GM12892 (cell line): Measurements from ENCODE around the gene TIMMDC1.
A peak's percentile ranks its signal among the peaks of the same experiment; 100 is the strongest.

Experiments used
- DNase-seq: peaks from one replicate; pipeline ENCODE4 v3.0.0; 2011; ENCODE audit not compliant: insufficient read length
- FAIRE-seq: peaks from 2 replicates; lab custom pipeline; 2011; peaks lifted over from hg19 to GRCh38; lab: Jason Lieb, UNC
- POLR2A ChIP-seq: IDR thresholded peaks from 2 replicates; pipeline ENCODE4 v1.6.1; 2011; ENCODE audit warnings: low read depth, low read length, control low read depth
- POLR2AphosphoS5 ChIP-seq: IDR thresholded peaks from 2 replicates; pipeline ENCODE4 v1.6.1; 2011; ENCODE audit warnings: low read depth, low read length, control low read depth
- TAF1 ChIP-seq: IDR thresholded peaks from 2 replicates; pipeline ENCODE4 v1.6.1; 2011; ENCODE audit warnings: low read depth, mild to moderate bottlenecking, control low read depth, low read length, borderline replicate concordance

The TIMMDC1 gene

DNA sequence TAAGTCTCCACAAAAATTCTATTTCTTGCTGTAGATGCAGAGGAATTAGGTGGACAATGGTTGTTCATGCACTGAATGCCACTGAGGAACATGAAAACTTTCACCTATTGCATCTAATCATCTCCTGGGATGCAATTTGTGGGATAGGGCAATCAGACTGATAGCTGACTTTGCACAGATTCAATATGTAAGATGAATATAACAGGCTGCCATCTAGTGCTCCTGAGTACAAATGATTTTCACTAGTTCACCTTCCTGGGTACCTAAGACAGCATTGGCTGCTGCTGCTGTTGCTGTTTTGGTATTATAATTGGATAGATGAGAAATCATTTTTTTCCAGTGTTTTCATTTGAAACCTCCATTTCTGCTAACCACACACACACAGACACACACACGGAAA, 19.7 kb downstream of the TIMMDC1 start:
- DNase-seq, result no peak
- TF ChIP-seq POLR2A (no peak), POLR2AphosphoS5 (no peak), TAF1 (no peak)
- peak; percentile 54 for FAIRE-seq

DNA sequence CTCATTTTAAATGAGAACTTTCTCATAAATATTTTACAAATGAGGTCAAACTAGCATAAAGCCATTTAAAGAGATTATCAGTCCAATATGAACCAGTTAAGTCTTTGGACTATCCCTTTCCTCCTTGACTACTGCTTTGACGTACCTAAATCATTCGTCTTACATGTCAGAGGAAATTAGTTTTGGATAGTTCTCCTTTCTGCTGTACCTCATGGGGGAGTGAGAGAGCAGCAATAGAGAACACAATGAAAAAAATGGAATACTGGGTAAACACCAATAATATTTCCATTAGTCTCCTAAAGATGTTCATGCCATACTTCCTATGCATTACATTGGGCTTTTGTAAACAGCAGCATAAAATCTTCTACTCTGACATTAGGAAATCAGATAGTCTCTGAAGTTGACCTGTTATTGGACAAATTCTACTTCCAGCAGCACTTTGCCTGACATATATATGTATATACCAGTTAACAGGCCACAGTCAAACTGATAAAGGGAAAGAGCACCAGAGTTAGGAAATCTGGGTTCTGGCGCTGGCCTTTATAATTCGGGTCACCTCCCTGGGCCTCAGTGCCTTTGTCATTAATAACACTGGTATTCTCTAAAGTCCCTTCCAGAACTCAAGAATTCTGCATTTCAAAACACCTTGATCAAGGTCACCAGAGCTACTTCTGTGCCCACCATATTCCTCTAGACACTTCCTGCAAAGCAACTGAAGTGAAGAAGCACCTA, 26.8 kb downstream of the TIMMDC1 start:
- TF ChIP-seq POLR2AphosphoS5 (no peak), TAF1 (no peak), POLR2A (no peak)
- DNase-seq (no peak), FAIRE-seq (peak; percentile 27)

DNA sequence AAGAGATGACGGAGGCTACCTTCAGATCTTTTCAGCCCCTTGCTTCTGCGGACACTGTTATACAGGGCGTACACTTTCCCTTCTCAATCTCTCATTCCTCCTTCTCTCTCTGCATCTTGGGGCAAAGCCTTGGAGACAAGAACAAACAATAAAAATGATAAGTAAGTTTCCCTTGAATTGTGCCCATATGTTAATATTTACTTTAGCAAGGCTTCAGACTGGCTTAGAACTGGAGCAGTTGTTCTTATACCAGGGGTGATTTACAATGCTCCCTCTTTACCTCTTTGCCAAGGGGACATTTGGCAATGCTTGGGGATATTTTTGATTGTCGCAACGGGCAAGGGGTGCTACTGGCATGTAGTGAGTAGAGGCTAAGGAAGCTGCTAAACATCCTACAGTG, 29.4 kb downstream of the TIMMDC1 start:
- DNase-seq, result no peak
- TF ChIP-seq POLR2A, result no peak
- TF ChIP-seq POLR2AphosphoS5, result no peak
- no peak for TF ChIP-seq TAF1
- FAIRE-seq, result no peak

DNA sequence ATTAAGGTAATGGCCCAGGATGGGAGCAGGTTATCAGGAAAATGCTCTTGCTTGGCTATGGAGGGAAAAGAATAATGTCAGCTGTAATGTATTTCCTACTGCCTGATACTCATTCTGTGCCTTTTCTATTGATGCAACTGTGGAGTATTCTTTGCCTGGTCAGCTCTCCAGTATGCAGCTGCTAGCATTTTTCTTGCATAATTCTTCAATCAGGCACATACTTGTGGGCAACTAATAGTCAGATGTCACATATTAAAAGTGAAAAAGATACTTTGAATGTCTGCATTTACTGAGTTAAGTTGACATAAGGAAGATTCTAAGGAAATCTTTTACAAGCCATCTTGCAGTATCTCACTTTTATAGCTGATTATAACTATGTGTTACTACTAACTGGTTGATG, 31.5 kb downstream of the TIMMDC1 start:
- TF ChIP-seq POLR2A, result no peak
- FAIRE-seq (peak; percentile 65), DNase-seq (no peak)

DNA sequence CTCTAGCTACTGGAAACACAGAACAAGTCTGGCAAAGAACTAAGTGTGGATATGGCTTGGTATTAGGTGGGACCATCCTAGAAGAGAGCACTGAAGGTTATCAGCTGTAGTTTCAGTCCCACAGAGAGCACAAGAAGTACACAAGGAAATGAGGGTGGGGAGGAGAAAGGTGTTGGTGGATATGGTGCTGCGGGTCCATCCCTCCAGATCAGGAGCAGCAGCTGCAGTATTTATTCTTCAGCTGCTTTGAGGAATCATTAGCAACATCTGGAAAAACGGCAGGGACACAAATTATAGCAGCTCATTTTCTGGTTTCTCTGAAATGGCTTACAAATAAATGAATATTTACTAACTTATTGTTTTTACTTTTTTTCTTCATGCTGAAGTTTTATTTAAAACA, 32.1 kb downstream of the TIMMDC1 start:
- TF ChIP-seq POLR2A, result no peak
- TF ChIP-seq POLR2AphosphoS5, result no peak
- TF ChIP-seq TAF1, result no peak
- DNase-seq, result no peak
- no peak for FAIRE-seq

DNA sequence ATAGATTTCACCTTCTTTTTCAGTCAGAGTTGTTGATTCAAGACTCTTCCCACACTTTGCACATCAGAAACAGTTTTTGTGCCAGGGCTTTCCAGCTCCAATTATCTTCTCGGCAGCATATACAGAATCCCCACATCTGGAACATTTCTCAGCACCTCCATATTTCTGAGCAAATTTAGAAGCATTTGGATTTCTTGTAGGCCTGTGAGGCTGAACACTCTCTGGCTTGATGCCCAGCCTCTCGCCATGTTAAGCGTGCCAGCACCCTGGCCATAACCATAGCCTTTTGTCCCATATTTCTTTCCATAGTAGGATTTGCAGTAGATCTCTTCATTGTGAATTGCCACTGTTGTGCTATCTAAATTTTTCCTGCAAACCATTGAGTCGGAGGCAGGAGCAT, 32.8 kb downstream of the TIMMDC1 start:
- TF ChIP-seq POLR2A (no peak), TAF1 (no peak), POLR2AphosphoS5 (no peak)
- DNase-seq (no peak), FAIRE-seq (no peak)

DNA sequence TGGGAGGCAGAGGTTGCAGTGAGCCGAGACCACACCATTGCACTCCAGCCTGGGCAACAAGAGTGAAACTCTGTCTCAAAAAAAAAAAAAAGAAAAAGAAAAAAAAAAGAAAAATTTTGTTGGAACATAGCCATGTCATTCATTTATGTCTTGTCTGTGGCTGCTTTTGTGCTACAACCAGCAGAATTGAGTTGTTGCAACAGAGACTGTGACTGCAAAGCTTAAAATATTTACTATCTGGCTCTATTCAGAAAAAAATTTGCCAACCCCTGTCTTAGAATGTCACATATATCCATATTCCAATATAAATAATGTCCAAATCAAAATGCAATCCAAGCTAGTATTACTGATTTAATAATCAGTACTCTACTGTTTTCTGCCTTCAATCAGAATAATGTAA, 35.9 kb downstream of the TIMMDC1 start:
- TF ChIP-seq POLR2A (no peak), TAF1 (no peak), POLR2AphosphoS5 (no peak)

DNA sequence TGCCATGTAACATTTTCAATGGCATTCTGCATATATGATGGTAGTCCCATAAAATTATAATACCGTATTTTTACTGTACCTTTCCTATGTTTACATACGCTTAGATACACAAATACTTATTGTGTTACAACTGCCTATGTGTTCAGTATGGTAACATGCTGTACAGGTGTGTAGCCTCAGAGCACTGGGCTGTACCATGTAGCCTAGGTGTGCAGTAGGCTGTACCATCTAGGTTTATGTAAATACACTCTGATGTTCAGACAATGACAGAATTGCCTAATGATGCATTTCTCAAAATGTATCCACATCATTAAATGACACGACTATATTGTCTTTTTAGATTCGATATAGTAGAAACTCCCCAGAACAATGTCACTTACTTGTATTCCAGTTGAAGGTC, 38.4 kb downstream of the TIMMDC1 start:
- DNase-seq (no peak), FAIRE-seq (peak; percentile 76)
- no peak for TF ChIP-seq POLR2AphosphoS5
- no peak for TF ChIP-seq POLR2A
- no peak for TF ChIP-seq TAF1

More for the DNA sequence above, 35.9 kb downstream of the TIMMDC1 start:
- no peak for DNase-seq
- no peak for FAIRE-seq

DNA sequence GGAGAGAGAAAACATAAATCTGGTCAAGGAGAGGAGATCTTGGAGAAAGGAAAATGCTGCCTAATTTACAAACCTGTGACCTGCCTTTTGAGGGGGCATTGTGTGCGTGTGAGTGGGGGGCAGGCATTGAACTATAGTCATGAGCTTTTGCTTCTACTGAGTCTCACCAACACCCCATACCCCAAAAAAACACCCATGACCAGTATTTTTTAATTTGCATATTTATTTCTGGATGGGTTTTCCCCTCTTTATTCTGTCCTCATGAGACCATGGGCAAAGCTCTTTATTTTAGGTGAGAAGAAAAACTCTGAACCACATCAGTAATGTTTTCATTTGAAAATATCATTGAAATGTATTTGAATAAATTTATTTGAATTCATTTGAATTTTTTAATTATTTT, 40.4 kb downstream of the TIMMDC1 start:
- peak; percentile 57 for FAIRE-seq
- no peak for TF ChIP-seq POLR2A
- TF ChIP-seq TAF1, result no peak
- TF ChIP-seq POLR2AphosphoS5, result no peak
- no peak for DNase-seq

DNA sequence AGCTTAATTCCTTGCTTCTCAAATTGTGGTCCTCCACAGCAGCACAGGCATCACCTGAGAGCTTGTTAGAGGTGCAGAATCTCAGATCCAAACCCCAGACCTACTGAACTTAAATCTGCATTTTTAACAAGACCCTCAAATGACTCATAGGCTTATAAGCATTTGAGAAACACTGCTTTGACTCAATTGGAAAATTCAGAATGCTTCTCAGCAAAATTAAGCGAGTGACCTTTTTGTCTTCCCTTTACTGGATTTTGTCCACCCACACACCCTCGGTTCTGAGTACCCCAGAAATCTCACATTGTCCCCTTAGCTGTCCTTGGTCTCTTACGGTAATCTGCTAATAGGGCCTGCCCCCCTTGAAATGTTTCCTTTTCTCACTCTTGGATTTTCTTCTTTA, 43.2 kb downstream of the TIMMDC1 start:
- peak; percentile 84 for FAIRE-seq
- DNase-seq, result no peak
- TF ChIP-seq POLR2AphosphoS5 (no peak), TAF1 (no peak), POLR2A (no peak)

DNA sequence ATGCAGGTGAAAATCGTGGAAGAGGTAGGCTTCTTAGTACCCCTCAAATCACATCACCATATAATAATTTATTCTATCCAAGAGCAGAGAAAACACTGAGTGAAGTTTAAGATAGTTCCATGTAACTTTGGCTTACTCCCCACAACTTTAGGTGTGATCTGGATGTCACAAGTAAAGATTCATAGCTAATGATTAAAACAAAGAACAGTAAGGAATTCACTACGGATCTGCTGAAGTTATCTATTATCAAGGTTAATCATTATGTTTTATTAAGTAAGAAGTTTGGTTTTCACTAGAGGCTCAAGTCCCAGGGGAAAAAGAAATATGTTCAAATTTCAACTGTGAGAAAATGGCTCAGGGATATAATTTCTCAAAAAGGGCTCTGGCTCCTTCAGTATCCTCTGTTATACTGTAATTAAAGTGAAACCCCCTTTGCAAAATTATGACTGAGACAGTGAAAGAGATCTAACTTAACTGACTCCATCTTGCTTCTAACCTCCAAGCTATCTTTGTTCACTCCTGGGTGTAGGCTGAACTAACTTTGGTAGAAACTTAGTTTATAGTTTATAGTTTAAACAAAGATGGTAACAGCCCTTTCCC, 43.9 kb downstream of the TIMMDC1 start:
- TF ChIP-seq TAF1 (no peak), POLR2A (no peak), POLR2AphosphoS5 (no peak)
- DNase-seq (no peak), FAIRE-seq (no peak)

DNA sequence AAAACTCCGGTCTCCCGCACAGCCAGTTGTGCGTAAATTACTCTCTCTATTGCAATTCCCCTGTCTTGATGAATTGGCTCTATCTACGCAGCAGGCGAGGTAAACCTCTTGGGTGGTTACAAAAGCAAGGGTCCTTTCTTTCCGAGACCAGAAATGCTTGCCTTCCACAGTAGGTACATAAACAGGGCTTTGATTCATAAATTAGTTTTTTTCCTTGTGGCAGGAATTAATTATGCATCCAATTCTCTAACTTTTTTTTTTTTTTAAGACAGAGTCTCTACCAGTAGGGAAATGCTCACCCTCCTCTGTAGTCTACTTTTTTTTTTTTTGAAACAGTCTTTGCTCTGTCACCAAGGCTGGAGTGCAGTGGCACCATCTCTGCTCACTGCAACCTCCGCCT, 44.8 kb downstream of the TIMMDC1 start:
- FAIRE-seq (no peak), DNase-seq (no peak)
- TF ChIP-seq POLR2AphosphoS5 (no peak), TAF1 (no peak), POLR2A (no peak)

DNA sequence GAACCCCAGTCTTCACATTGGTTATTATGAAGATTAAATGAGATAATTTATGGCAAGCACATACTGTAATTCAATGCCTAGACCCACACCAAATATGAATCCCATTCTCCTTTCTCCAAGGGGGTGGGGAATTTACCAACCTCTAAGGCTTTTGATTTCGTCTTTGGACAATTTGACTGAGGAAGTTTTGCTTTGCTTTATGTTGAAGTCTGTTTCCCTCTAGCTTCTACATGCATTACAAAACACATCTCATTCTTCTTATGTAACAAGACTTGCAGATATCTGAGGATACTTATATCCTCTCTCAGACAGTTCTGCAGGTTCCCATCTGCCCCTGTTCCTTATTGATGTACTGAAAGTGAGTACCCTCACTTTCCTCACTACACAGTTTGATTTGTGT, 48.9 kb downstream of the TIMMDC1 start:
- DNase-seq (no peak), FAIRE-seq (peak; percentile 48)
- TF ChIP-seq TAF1 (no peak), POLR2A (peak; percentile 53; the same call in 1 of the 2 replicates)

DNA sequence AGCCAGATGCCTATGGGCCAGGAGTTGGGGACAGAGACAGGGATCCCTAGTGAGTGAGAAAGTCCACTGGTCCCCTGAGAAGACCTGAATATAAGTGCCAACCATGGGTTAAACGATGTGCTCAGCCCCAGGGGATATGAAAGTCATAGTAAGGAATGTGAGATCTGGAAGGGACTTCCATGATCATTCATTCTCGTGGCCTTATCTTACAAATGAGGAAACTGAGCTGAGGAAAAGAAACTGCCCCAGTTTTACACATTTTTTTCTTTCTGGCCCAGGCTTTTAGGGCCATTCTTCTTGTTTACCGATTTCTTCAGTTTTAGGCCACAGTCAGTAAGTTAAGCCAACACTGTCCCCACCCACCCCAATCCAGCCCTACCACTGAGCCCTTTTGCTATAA, 50.0 kb downstream of the TIMMDC1 start:
- TF ChIP-seq POLR2AphosphoS5 (no peak), TAF1 (no peak), POLR2A (no peak)
- no peak for FAIRE-seq
- no peak for DNase-seq
